ENCODE results near the gene CIART.

The CIART gene

DNA sequence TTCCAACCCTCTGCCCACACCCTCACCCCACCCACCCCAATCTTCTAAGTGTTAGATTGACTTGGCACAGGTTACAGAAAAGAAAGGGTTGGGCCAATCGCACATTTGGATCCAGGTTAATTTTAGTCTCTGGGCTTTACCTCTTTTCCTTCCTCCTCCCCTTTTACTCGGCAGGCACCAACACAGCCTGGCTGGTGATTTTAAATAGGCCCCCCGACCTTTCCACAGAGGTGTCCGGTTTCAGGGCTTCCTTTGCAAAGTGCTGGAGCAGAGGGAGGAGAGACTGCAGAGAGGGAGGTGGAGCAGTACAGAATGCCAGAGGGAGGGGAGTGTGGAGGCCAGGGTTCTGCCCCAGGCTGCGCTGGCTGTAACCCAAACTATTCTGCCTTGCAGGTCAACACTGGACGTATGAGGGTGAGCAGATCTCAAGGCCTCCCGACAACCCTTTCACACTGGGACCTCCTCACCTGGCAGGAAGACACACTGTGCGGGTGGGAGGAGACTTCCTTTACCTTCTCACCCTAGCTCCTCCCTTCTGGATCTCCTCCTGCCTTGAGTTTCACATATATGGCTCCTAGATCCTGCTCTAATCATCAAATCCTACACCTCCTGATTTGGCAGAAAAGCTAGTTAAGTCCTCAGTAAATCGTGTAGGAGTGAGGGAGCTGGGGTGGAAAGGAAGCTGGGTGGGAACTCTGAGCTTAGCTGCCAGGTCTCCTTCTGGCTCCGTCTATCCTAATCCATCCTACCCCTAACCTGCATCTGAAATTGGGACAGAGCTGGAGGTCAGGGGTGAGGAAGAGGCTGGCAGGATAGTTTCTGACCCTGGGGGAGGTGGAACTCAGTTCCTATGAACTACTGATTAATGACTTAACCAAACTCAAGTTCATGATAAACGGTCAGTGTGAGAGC, 22.3 kb upstream of the CIART start:
- intact Hi-C loops (cut with DNase I): no loop called here

DNA sequence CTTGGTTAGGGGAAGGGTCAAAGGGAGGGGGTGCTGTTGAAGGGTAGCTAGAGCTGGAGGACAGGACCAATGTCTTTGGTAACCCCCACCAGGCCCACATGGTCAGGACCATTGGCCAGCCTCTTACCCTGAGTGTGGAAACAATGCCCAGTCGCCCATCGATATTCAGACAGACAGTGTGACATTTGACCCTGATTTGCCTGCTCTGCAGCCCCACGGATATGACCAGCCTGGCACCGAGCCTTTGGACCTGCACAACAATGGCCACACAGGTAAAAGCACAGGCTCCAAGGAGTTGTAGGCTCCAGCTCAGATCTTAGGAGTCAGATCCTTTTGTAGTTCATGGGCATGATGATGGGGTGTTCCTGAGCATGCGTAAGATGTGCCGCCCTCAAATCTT, 21.0 kb upstream of the CIART start:
- intact Hi-C loops (cut with DNase I): no loop called here

More for the DNA sequence above, 22.3 kb upstream of the CIART start:
- DNase-seq: peak in 31 of 42 donors; percentile 20 to 85 (median 53)

DNA sequence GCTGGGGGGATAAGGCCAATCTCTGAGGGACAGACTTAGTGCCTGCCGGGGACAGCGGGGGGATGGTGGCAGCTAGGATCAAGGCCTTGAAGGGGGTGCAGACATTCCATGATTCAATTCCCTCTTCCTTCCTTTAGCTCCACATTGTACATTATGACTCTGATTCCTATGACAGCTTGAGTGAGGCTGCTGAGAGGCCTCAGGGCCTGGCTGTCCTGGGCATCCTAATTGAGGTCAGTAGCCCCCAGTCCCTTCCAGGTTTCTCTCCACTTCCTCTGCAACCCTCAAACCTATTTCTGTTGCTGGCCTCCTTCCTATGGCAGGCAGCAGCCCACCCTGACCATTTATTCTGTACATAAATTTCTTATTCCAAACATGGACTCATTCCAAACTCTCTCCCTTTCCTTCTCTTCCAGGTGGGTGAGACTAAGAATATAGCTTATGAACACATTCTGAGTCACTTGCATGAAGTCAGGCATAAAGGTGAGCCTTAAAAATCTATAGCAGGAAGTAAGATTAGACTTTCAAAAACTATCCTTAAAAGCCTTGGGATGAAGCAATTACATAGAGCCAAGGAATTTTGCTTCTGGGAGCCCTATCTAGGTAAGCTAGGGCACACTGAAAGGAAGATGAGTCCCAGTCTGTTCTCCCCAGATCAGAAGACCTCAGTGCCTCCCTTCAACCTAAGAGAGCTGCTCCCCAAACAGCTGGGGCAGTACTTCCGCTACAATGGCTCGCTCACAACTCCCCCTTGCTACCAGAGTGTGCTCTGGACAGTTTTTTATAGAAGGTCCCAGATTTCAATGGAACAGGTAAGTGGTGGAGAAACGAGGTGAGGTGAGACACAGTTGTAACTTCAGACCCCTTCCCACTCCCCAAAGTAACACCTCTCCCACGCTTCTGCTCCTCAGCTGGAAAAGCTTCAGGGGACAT, 19.7 kb upstream of the CIART start:
- DNase-seq: no peak
- intact Hi-C loops (cut with DNase I): no loop called here

More for the DNA sequence above, 21.0 kb upstream of the CIART start:
- DNase-seq: no peak

DNA sequence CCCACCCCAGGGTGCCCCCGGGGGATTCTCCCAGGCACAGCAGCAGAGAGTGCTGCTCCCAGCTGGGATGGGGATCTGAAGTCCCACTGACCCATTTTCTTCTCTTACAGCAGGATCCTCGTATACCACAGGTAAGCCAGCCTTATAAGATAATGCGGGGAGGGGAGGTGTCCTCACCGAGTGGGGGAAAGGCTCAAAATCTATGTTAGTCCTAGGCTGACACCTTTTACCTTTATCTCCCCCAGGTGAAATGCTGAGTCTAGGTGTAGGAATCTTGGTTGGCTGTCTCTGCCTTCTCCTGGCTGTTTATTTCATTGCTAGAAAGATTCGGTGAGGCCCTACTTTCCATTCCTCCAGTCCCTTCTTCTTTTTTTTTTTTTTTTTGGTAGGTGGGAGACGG, 18.8 kb upstream of the CIART start:
- intact Hi-C loops (cut with DNase I): no loop called here
- DNase-seq: no peak

DNA sequence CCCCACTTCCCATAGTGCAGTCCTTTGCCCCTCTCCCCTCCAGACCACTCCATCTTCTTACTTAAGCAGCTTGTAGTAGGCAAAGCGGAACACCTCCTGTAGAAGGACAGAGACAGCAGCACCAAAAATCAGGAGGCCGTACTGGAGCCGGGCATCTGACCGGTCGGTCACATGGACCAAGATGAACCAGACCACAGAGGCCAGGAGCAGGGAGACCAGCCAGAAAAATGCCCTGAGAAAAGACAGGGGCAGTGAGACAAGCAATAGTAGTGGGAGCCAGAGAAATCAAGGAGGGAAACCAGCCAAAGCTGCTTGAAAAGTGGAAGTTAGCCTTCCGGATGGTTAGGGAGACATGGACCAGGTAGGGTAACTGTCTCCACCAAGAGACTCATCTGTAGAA, 14.5 kb upstream of the CIART start:
- no peak for DNase-seq
- intact Hi-C loops (cut with DNase I): no loop called here

DNA sequence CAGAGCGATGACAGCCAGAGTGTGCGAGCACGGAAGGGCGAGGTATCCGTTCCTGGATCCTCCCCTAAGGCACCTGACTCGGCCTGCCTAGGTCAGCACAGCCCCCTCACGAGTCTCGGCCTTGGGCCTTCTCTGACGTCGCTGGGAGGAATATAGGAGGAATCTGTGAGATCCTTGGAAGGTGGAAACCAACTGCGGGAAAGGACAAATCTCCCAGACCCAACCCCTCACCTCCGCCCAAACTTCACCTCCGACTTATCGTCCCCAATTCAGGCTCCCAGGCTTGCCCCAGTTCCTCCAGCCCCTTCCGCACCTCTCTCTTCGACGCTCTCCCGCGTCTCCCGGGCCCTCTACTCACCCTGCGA, 14.0 kb upstream of the CIART start:
- intact Hi-C loops (cut with DNase I): no loop called here
- DNase-seq: peak in 14 of 42 donors; percentile 12 to 55 (median 34)

DNA sequence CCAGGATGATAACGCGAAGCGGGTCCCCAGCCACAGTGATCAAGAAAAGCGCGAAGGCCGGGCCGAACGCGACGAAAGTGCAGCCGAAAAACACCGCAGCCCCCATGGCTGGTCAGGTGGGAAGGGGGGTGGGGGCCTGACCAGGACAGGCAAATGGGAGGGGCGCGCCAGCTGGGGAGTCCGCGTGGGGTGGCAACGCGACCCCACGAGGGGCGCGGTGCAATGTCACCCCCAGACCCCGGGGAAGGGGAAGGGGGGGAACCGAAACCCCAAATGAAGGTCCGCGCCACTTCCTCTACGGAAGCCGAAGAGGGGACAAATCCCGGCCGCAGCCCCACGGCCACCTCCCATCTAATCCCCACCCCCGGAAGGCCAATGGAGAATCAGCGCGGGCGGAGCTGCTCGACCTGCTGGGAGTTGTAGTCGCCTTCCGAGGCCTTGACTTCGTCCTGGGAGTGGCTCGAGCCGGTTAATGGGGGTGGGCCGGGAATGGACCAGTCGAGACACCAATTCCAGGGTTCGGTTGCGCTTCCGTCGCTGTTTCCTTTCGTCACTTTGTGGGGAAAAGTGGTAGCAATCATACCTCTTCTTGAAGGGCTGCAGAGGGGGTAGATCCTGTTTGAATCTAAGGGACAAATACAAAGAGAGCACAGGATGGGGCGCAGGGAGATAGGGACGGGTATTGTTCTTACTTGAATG, 13.5 kb upstream of the CIART start, which contains the start of gene APH1A:
Gene APH1A, minus strand, starts transcription at position 312 of the 699 bp plus-strand sequence. Its CDS starts 206 bp downstream, at position 106.
- intact Hi-C loops (cut with DNase I): no loop called here
- peak; percentile 91 to 99 (median 98) for DNase-seq

DNA sequence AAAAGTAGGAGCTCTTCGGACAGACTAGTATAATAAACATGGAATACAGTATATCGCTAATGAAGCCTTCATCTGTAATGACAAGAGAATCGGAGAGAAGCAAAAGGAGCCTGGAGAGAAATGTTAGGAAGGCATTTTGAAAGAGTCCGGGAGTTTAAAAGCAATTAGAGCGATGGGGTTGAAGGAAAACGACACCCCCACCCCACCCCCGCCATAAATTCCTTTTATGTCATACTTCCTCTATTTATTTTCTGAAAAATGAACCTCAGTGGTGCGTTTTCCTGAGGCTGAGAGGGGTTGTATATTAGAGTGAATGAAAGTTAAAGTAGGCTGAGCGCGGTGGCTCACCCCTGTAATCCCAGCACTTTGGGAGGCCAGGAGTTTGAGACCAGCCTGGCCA, 12.9 kb upstream of the CIART start:
- DNase-seq: no peak
- intact Hi-C loops (cut with DNase I): no loop called here

DNA sequence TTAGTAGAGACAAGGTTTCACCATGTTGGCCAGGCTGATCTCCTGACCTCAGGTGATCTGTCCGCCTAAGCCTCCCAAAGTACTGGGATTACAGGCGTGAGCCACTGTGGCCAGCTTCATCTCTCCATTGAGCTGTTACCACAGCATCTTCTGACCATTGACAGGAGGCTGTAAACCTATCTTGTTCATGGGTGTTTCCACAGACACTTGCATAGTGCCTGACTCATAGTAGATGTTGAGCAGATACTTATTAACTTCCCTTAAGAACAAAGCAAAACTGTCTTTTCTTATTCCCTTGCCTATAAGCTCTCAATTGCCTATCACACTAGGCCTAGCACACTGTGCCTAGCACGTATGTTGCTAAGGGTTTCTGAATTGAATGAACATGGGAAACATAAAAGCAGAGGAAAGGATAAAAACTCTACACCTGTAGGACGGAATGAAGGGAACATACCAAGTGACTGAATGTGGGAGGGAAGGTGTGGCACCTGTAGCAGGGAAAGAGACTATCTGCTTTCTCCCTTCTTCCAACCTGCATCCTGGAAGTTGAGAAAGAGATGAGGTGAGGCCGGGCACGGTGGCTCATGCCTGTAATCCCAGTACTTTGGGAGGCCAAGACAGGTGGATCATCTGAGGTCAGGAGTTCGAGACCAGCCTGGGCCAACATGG, 10.9 kb upstream of the CIART start:
- DNase-seq: no peak
- intact Hi-C loops (cut with DNase I): no loop called here

DNA sequence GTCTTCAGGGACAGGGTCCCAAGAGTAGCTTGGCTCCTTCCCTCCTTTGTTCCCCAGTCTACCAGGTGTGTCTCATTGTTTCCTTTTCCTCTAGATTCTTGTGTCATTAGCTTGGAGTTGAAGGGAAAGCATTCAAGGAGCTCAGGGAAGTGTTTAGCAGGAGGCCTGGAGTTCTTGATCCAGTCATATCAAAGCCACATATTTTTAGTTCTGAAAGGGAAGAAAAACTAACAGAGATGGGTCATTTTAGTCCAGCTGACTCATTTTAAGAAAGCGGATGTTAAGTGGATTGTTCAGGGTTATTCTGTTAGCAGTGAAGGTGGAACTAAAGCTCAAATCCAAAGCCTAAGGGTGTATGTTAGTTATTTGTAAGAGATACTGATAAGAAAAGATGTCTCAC, 9.0 kb upstream of the CIART start:
- DNase-seq: no peak
- intact Hi-C loops (cut with DNase I): no loop called here

DNA sequence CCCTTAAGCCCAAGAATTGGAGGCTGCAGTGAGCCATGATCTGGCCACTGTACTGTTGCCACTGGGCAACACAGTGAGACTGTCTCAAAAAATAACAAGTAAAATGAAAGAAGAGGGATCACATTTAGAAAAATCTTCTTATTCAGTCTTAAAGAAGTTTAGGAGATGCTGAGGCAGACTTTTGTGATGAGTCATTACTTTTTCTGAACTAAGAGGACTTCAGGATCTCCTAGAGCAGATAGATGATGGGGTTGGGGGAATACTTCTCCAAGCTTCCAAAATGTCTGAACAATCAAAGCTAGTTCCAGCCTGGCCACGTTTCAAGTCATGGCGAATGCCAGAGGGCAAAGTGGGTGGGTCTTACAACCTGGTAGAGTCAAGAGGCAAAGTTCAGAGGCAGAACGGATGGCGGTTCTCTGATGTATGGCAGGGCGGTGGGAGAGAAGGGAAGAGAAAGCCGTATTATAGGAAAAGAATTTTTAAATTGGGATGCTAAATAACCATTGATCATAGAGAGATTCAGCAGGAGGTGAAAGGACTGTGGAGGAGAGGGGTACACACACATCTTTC, 2.1 kb upstream of the CIART start:
- intact Hi-C loops (cut with DNase I): no loop called here
- DNase-seq: no peak

DNA sequence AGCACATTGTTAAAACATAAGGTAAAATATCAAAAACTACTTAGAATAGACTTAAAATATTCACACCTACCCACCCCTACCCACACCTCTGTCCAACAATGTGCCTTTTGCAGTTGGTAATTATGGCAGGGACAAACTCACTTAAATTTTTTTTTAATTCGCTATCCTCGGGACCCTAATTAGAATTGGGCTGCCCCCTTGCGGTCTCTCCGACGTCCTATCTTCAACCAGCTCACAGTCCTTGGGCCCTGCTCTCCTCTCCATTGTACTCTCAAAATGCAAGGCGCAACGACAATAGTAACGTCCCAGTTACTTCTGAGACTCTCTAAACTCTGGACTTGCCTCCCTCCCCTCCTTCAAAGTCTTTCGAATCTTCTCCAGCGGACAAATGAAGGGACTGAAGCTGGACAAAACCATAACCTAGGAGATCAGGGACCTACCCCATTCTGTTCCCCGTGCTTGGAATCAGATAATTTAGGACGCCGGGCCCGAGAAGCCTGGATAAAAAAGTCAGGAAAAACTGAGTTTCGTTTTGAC, 1.1 kb upstream of the CIART start:
- intact Hi-C loops (cut with DNase I): no loop called here
- peak; percentile 44 to 93 (median 80) for DNase-seq

DNA sequence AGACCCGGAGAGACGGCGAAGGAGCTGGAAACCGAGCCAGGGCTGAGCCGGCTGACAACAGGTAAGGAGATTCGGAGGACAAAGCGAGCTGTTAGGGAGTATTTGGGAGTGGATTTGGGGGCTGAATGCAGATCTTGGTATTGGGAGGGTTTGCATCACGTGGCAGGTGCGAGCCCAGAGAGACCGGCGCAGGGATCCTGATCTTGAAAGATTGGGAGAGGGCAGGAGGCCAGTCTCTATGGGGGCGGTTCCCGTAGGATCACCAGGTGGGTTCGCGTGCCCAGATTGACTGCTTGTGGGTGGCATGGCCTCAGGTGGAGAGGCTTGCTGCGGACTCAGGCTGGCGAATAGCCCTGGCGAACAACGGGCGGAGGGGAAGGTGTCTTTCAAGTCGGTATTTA, 204 bp downstream of the CIART start:
- peak in 1 of 42 donors; percentile 14 for DNase-seq
- intact Hi-C loops (cut with DNase I): no loop called here

DNA sequence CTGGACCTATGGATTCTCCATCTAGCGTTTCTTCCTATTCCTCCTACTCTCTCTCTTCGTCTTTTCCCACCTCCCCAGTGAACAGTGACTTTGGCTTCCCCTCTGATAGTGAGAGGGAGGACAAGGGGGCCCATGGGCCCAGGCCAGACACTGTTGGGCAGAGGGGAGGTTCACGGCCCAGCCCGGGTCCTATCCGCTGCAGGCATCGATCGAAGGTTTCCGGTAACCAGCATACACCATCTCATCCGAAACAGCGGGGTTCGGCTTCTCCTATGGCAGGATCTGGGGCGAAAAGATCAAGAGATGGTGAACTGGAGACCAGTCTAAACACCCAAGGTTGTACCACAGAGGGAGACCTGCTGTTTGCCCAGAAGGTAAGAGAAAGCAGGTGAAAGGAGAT, 906 bp downstream of the CIART start:
- intact Hi-C loops (cut with DNase I): no loop called here
- DNase-seq: peak in 1 of 42 donors; percentile 11

DNA sequence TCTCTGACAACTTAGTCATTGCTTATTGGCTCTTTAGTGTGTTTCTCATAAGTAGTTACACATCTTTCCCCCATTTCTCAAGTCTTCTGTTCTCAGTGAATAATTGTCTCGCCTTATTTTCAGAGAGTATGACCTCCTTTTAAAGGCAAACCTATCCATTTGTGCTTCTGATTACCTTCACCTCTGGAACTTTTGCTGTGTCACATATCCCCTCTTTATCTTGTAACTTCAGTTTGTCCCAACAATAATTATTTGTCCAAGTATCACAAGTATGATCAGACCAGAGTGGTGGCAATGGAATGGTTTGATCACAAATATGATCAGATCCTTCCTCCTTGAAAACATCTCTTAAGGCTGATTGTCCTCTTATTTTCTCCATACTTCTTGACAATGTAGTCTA, 6.0 kb downstream of the CIART start:
- DNase-seq: no peak
- intact Hi-C loops (cut with DNase I): no loop called here

DNA sequence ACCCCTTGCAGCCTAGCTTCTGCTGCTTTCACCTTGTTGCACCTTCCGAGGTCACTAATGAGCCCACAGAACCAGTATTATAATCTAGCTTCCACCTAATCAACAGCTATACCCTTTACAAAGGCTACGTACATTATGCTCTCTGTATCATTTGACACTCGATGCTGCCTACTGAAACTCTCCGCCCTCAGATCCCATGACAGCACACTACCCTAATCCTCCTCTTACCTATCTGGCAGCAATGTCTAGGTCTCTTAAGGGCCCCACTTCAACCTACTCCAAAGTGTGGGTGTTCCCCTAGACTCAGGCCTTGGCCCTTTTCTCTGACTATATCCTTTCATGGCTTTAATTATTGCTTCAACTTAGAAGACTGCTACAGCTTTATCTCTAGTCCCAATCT, 6.5 kb downstream of the CIART start:
- DNase-seq: peak in 26 of 42 donors; percentile 10 to 74 (median 42)
- intact Hi-C loops (cut with DNase I): no loop called here

DNA sequence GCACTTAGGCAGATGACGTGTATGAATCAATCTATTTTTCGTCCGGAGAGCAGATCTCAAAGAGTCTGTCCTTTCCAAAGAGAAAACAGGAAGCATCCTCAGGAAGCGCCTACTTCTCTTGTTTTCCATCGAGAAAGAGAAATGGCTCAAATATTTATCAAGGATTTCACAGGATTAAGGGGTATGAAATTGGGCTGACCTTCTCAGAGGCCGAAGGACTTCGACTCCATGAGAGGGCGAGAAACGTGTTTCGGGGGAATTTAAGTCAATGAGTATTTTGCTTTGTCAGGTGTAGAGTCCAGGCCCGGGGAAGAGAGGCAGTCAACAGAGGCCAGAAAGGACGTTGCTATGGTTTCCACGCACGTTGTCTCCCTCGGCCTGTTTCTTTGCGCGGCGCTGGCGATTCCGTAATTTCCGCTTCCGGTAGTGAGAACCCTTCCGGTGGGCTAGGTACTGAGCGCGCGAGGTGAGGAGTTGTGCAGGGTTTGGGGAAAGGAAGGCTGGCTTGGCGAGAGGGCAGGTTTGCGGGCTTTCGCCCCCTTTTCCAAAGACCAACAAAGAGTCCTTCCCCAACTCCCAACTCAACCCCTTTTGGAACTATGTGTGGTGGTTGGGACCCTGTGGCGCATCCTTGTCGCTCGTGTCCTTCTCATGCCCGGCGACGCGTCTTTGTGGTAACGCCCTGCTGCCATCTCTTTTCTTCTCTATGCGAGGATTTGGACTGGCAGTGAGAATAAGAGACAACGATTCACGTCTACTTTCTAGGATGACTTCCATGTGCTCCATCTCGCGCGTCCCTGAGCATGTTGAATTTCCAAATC, 11.3 kb downstream of the CIART start, which contains the start of gene MRPS21:
Gene MRPS21, plus strand, starts transcription at position 429 of the 821 bp plus-strand sequence. CDS start 506 bp downstream, outside the sequence.
- intact Hi-C loops (cut with DNase I): no loop called here

More for the DNA sequence above, 11.3 kb downstream of the CIART start, which contains the start of gene MRPS21:
- DNase-seq: peak; percentile 85 to 96 (median 91)

All from head of caudate nucleus (tissue), 42 donors.